Measurements from ENCODE around the gene FREY1. TPM values are rescaled to one million over a fixed set of nuclear protein-coding genes. Genes with fewer than 3 reads are reported as not detected.

The FREY1 gene
- polyA plus RNA-seq: under 1 TPM in 2 of 4 donors, not detected in 2; 0.18 to 0.19 TPM
- long read RNA-seq, donor 1: 0 reads
- long read RNA-seq, donor 2: 0 reads
- long read RNA-seq, donor 3: 0 reads
- long read RNA-seq, donor 4: 0 reads
- long read RNA-seq, donor 5: 0 reads
- long read RNA-seq, donor 6: 0 reads
- long read RNA-seq, donor 7: 0 reads
- long read RNA-seq, donor 8: 0 reads
- long read RNA-seq, donor 9: 0 reads
- long read RNA-seq, donor 10: 0 reads

GRCh38 chr11:45906965-45907611 is at the start of gene FREY1:
FREY1 (minus strand) TSS chr11:45907271; CDS start chr11:45907245, 26 bp downstream.
- DNase-seq (no peak), FAIRE-seq (no peak)
- Histone ChIP-seq H3K4me1 (ENCODE audit: control insufficient read depth in 3 of 3, insufficient read depth in 2 of 3, low read depth in 1 of 3, low read length in 2 of 3) (peaks cover 0 to 1% (median 0%) of the 10 kb centered on the region in 3 donors), H3K27me3 (ENCODE audit: control insufficient read depth in 3 of 3, insufficient read depth in 3 of 3, low read length in 3 of 3) (no peaks in the 10 kb centered on the region), H3K9me3 (ENCODE audit: control insufficient read depth in 2 of 2, insufficient read depth in 1 of 2, low read depth in 1 of 2, low read length in 1 of 2) (no peaks in the 10 kb centered on the region), H3K36me3 (ENCODE audit: control insufficient read depth in 3 of 3, insufficient read depth in 2 of 3, low read depth in 1 of 3, low read length in 3 of 3) (peaks cover 3 to 54% (median 12%) of the 10 kb centered on the region in 3 donors), H3K27ac (ENCODE audit: low read depth in 1 of 3, low read length in 2 of 3) (no peak within 1 kb of the TSS), H3K4me3 (ENCODE audit: low read depth in 1 of 3, low read length in 3 of 3) (no peak within 1 kb of the TSS)
- WGBS, 3 donors: 20 to 66% (median 38%) methylated on average over 16 to 18 of the region's 18 CpGs

GRCh38 chr11:45949992-45950407 is 42.9 kb upstream of the FREY1 start:
- Histone ChIP-seq H3K27me3 (ENCODE audit: control insufficient read depth in 3 of 3, insufficient read depth in 3 of 3, low read length in 3 of 3) (no peaks in the 10 kb centered on the region), H3K27ac (ENCODE audit: low read depth in 1 of 3, low read length in 2 of 3) (no peak overlapping the region), H3K4me1 (ENCODE audit: control insufficient read depth in 3 of 3, insufficient read depth in 2 of 3, low read depth in 1 of 3, low read length in 2 of 3) (no peaks in the 10 kb centered on the region), H3K4me3 (ENCODE audit: low read depth in 1 of 3, low read length in 3 of 3) (no peak overlapping the region), H3K9me3 (ENCODE audit: control insufficient read depth in 2 of 2, insufficient read depth in 1 of 2, low read depth in 1 of 2, low read length in 1 of 2) (no peaks in the 10 kb centered on the region), H3K36me3 (ENCODE audit: control insufficient read depth in 3 of 3, insufficient read depth in 2 of 3, low read depth in 1 of 3, low read length in 3 of 3) (peaks cover 14 to 25% (median 18%) of the 10 kb centered on the region in 3 donors)
- no peak for FAIRE-seq
- no peak for DNase-seq
- WGBS, 3 donors: 92 to 97% (median 96%) methylated on average over 1 of the region's 1 CpG

GRCh38 chr11:45948356-45948755 is 41.3 kb upstream of the FREY1 start:
- Histone ChIP-seq H3K9me3 (ENCODE audit: control insufficient read depth in 2 of 2, insufficient read depth in 1 of 2, low read depth in 1 of 2, low read length in 1 of 2) (no peaks in the 10 kb centered on the region), H3K4me3 (ENCODE audit: low read depth in 1 of 3, low read length in 3 of 3) (no peak overlapping the region), H3K36me3 (ENCODE audit: control insufficient read depth in 3 of 3, insufficient read depth in 2 of 3, low read depth in 1 of 3, low read length in 3 of 3) (peaks cover 17 to 29% (median 21%) of the 10 kb centered on the region in 3 donors), H3K27ac (ENCODE audit: low read depth in 1 of 3, low read length in 2 of 3) (no peak overlapping the region), H3K4me1 (ENCODE audit: control insufficient read depth in 3 of 3, insufficient read depth in 2 of 3, low read depth in 1 of 3, low read length in 2 of 3) (no peaks in the 10 kb centered on the region), H3K27me3 (ENCODE audit: control insufficient read depth in 3 of 3, insufficient read depth in 3 of 3, low read length in 3 of 3) (no peaks in the 10 kb centered on the region)
- WGBS, 3 donors: 95 to 98% (median 98%) methylated on average over 3 of the region's 3 CpGs
- no peak for DNase-seq
- FAIRE-seq: no peak

- Histone ChIP-seq H3K27ac (ENCODE audit: low read depth in 1 of 3, low read length in 2 of 3) (no peak overlapping the region), H3K36me3 (ENCODE audit: control insufficient read depth in 3 of 3, insufficient read depth in 2 of 3, low read depth in 1 of 3, low read length in 3 of 3) (peaks cover 16 to 32% (median 21%) of the 10 kb centered on the region in 3 donors), H3K4me1 (ENCODE audit: control insufficient read depth in 3 of 3, insufficient read depth in 2 of 3, low read depth in 1 of 3, low read length in 2 of 3) (no peaks in the 10 kb centered on the region), H3K4me3 (ENCODE audit: low read depth in 1 of 3, low read length in 3 of 3) (no peak overlapping the region), H3K27me3 (ENCODE audit: control insufficient read depth in 3 of 3, insufficient read depth in 3 of 3, low read length in 3 of 3) (no peaks in the 10 kb centered on the region), H3K9me3 (ENCODE audit: control insufficient read depth in 2 of 2, insufficient read depth in 1 of 2, low read depth in 1 of 2, low read length in 1 of 2) (no peaks in the 10 kb centered on the region)
- WGBS, 3 donors: 96 to 100% (median 100%) methylated on average over 1 of the region's 1 CpG
- DNase-seq (no peak), FAIRE-seq (no peak)
Measured at GRCh38 chr11:45947885-45948284, 40.8 kb upstream of the FREY1 start.

GRCh38 chr11:45945397-45945999 is 38.4 kb upstream of the FREY1 start:
- no peak for FAIRE-seq
- Histone ChIP-seq H3K27ac (ENCODE audit: low read depth in 1 of 3, low read length in 2 of 3) (no peak overlapping the region), H3K4me3 (ENCODE audit: low read depth in 1 of 3, low read length in 3 of 3) (no peak overlapping the region), H3K36me3 (ENCODE audit: control insufficient read depth in 3 of 3, insufficient read depth in 2 of 3, low read depth in 1 of 3, low read length in 3 of 3) (peaks cover 16 to 27% (median 21%) of the 10 kb centered on the region in 3 donors), H3K4me1 (ENCODE audit: control insufficient read depth in 3 of 3, insufficient read depth in 2 of 3, low read depth in 1 of 3, low read length in 2 of 3) (no peaks in the 10 kb centered on the region), H3K27me3 (ENCODE audit: control insufficient read depth in 3 of 3, insufficient read depth in 3 of 3, low read length in 3 of 3) (no peaks in the 10 kb centered on the region), H3K9me3 (ENCODE audit: control insufficient read depth in 2 of 2, insufficient read depth in 1 of 2, low read depth in 1 of 2, low read length in 1 of 2) (no peaks in the 10 kb centered on the region)
- WGBS, 3 donors: 77 to 91% (median 86%) methylated on average over 3 of the region's 3 CpGs
- no peak for DNase-seq

GRCh38 chr11:45942381-45942780 is 35.3 kb upstream of the FREY1 start:
- WGBS, 3 donors: 93 to 95% (median 94%) methylated on average over 4 of the region's 4 CpGs
- DNase-seq (no peak), FAIRE-seq (no peak)
- H3K4me1 ChIP-seq (ENCODE audit: control insufficient read depth in 3 of 3, insufficient read depth in 2 of 3, low read depth in 1 of 3, low read length in 2 of 3): no peaks in the 10 kb centered on the region
- H3K4me3 ChIP-seq (ENCODE audit: low read depth in 1 of 3, low read length in 3 of 3): no peak overlapping the region
- no peaks in the 10 kb centered on the region for H3K27me3 ChIP-seq (ENCODE audit: control insufficient read depth in 3 of 3, insufficient read depth in 3 of 3, low read length in 3 of 3)
- no peak overlapping the region for H3K27ac ChIP-seq (ENCODE audit: low read depth in 1 of 3, low read length in 2 of 3)
- peaks cover 4 to 20% (median 10%) of the 10 kb centered on the region in 3 donors for H3K36me3 ChIP-seq (ENCODE audit: control insufficient read depth in 3 of 3, insufficient read depth in 2 of 3, low read depth in 1 of 3, low read length in 3 of 3)
- H3K9me3 ChIP-seq (ENCODE audit: control insufficient read depth in 2 of 2, insufficient read depth in 1 of 2, low read depth in 1 of 2, low read length in 1 of 2): no peaks in the 10 kb centered on the region

GRCh38 chr11:45941285-45941684 is 34.2 kb upstream of the FREY1 start:
- Histone ChIP-seq H3K4me1 (ENCODE audit: control insufficient read depth in 3 of 3, insufficient read depth in 2 of 3, low read depth in 1 of 3, low read length in 2 of 3) (no peaks in the 10 kb centered on the region), H3K27me3 (ENCODE audit: control insufficient read depth in 3 of 3, insufficient read depth in 3 of 3, low read length in 3 of 3) (no peaks in the 10 kb centered on the region), H3K27ac (ENCODE audit: low read depth in 1 of 3, low read length in 2 of 3) (no peak overlapping the region), H3K9me3 (ENCODE audit: control insufficient read depth in 2 of 2, insufficient read depth in 1 of 2, low read depth in 1 of 2, low read length in 1 of 2) (no peaks in the 10 kb centered on the region), H3K4me3 (ENCODE audit: low read depth in 1 of 3, low read length in 3 of 3) (no peak overlapping the region), H3K36me3 (ENCODE audit: control insufficient read depth in 3 of 3, insufficient read depth in 2 of 3, low read depth in 1 of 3, low read length in 3 of 3) (peaks cover 3 to 25% (median 13%) of the 10 kb centered on the region in 3 donors)
- 84 to 91% (median 89%) methylated on average over 4 of the region's 4 CpGs for WGBS, 3 donors
- DNase-seq (no peak), FAIRE-seq (no peak)

- peaks cover 6 to 33% (median 7%) of the 10 kb centered on the region in 3 donors for H3K36me3 ChIP-seq (ENCODE audit: control insufficient read depth in 3 of 3, insufficient read depth in 2 of 3, low read depth in 1 of 3, low read length in 3 of 3)
- no peaks in the 10 kb centered on the region for H3K9me3 ChIP-seq (ENCODE audit: control insufficient read depth in 2 of 2, insufficient read depth in 1 of 2, low read depth in 1 of 2, low read length in 1 of 2)
- no peak overlapping the region for H3K4me3 ChIP-seq (ENCODE audit: low read depth in 1 of 3, low read length in 3 of 3)
- WGBS, 3 donors: 80 to 88% (median 82%) methylated on average over 2 of the region's 2 CpGs
- DNase-seq (no peak), FAIRE-seq (no peak)
- no peaks in the 10 kb centered on the region for H3K27me3 ChIP-seq (ENCODE audit: control insufficient read depth in 3 of 3, insufficient read depth in 3 of 3, low read length in 3 of 3)
- no peaks in the 10 kb centered on the region for H3K4me1 ChIP-seq (ENCODE audit: control insufficient read depth in 3 of 3, insufficient read depth in 2 of 3, low read depth in 1 of 3, low read length in 2 of 3)
- no peak overlapping the region for H3K27ac ChIP-seq (ENCODE audit: low read depth in 1 of 3, low read length in 2 of 3)
Measured at GRCh38 chr11:45939836-45940235, 32.8 kb upstream of the FREY1 start.
